GM19238 (cell line): Measurements from ENCODE around the gene CDK19.
"Not testable (repeated sequence)": the region's sequence is repeated elsewhere in the genome, so short reads cannot be mapped to it uniquely, and the experiment has no call there.

Experiments
- DNase-seq: peaks from one replicate; pipeline ENCODE4 v3.0.0; 2011; ENCODE audit warnings: low spot score; ENCODE audit not compliant: insufficient read length

The CDK19 gene

DNA sequence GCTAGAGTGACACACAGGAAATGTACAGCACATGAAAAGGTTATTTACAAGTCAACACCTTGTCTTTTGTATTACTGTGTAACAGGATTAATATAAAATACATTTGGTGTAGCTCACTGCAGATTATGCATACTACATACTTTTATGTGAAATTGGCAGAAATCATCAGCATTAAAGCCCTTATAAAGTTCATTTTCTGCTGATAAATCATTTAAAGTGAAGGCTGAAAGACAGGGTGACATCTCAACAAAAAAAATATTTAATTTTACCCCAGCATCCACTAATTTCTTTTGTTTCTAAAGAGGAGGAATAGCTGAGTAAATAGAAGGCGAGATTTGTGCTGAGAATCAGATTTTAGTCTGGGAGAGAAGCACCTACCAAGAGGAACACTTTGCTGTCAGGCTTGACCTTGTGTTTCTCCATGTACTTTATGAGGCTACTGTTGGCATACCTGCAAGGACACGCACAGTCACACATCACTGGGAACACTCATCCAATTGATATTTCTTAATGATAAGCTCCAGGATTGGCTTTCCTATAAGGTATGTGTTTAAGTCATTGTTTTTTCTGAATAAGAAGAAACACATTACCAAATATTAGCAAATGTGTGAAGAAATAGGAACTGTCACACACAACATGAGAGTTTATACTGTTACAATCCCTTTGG lies 192.2 kb downstream of the CDK19 start:
- DNase-seq: no peak

DNA sequence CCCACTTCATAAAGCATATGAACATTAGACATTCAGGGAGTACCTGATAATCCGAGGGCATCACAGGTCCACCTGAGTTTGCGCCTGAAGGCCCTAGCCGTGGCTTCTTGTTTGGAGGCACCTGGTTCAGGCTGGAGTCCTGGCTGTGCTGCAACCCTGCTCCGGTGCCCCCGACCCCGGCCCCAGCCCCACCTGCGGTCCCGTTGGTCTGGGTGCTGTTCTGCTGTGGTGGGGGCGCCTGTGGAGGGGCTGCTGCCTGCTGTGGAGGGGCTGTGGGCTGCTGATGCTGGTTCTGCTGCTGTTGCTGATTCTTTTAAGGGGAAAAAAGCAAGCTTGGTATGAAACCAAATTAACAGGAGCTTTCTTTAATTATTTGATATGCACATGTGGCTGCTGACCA lies 194.2 kb downstream of the CDK19 start:
- DNase-seq: no peak

DNA sequence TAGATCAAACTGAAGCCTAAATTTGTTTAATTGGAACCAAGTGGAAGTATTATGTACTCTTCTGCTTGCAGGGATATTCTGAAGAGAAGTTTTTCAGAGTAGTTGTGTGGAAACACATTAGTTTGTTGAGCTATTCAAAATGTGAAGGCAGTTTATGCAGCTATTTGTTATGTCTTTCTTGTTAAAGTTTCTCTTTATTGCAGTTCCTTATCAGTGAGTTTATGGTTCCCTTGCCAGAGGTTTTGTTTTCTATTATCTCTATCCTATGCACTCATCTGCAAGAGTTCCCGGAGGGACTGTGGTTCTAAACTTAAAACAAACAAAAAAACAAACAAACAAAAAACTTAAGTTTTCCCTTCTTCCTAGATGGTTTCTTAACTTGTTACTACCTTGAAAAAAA lies 195.2 kb downstream of the CDK19 start:
- no peak for DNase-seq

DNA sequence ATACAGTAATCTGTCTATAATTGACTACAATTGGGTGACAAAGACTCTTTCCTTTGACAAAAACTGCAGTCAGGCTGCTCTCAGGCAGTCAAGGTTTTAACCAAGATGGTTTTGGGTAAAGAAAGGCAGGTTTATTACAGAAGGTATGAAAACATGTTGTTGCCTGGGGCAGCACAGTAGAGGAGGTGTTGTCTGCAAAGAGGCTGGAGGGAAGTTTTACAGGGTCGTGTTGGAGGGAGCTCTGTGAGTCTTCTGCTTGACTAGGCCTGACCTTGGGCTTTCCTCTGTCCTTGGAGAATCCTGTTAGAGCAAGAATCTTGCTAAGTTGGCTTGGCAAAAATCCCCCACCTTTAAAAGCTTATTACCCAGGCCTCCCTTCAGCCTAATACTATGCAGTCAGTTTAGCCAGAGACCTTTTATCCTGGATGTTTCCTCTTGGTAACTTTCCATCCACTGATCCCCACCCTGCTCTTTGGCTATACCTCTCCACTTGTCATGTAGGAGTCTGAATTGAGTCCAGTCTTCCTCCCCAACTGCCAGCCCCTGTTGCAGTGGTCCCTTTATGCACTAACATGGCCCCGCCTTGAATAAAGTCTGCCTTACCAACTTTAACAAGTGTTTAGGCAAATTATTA lies 195.9 kb downstream of the CDK19 start:
- no peak for DNase-seq

DNA sequence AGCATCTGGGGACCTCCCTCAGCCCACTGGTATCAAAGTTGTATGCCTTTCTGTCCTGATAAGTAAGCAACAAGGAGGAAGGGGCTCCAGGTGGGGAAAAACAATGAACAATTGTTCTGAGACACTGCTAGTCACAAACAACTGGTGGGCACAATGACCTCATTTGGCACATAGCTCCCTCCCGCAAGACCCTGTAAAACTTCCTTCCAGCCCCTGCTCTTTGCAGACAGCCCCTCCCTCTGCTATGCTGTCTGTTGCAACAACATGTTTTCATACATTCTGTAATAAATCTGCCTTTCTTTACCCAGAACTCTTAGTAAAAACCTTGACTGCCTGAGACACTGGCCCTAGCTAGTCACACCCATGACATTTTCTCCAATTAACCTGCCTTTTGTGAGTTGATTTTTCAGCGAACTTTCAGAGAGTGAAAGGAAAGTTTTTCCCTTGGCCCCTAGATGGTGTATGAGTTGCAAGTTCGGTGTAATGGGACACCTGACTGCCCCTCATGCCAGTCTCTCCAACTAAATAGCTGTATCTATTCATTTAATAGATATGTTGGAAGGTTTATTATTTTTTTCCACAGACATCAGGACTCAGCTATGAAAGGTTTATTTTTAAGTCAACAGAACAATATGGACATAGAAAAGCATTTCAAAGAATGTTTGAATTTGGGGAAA lies 196.5 kb downstream of the CDK19 start:
- no peak for DNase-seq

DNA sequence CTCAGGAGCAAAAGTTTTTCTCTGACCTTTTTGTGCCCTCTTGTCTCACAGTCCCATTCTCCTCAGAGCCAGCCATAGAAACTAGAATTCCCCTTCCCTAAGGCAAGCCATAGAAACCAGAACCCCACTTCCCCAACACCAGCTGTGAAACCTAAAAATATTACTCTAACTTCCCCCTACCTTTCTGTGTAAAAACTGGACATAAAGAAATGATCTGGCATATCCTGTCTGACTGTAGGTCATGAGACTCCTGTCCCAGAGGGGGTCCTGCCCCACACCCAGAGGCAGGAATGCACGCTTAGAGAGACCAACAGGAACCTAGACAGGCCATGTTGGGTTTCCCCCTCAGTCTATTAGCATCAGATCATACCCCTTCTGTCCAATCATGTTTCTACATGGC lies 198.2 kb downstream of the CDK19 start:
- peak; percentile 17 for DNase-seq

DNA sequence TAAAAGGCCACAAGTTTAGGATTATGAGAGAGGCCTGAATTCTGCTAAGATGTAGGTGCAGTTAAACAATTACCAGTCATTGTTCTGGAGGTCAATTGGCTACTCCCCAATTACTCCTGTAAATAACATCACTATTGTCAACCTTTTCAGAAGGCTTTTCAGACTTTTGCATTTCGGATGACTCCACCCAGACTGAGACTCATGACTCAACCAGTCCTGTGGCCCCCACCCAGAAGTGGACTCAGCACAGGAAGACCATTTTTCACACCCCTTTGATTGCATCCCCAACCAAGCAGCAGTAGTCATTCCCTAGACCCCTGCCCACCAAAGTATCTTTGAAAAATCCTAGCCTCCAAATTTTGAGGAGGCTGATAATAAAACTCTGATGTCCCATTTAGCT lies 199.5 kb downstream of the CDK19 start:
- no peak for DNase-seq

DNA sequence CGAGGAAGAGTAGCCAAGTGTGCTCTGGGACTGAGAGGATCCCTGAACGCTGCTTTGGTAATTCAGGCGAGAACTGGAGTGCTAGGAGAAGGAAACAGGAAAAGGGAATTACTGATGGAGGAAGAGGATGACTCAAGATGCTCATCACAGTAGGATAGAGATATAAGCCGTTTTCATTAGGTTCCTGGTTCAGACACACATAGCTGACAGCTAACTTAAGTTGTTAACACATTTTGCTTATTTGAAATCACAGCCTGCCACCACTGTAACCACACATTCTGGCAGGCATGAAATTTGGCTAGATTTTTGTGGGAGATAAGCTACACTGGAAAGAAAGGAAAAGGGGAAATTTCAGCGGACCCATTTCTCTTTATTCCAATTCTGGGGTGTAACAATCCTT lies 200.7 kb downstream of the CDK19 start:
- no peak for DNase-seq

DNA sequence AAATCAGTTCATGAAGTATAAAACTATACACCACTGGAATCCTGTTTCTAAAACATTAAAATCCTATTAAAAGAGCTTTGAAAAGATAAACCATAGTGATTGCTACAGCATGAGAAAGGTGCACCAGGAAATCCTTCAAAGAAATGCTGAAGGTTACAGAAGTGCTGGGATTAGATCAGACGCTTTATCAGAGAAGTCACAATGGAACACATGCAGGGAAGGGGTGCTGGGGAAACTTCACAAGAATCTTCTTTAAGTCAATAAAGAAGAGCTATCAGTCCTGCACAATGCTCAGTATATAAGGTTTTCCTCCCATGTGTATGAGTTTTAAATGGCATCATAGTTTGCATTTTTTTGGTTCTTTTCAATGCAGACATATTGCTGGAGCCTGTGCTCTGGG lies 201.2 kb downstream of the CDK19 start:
- no peak for DNase-seq

DNA sequence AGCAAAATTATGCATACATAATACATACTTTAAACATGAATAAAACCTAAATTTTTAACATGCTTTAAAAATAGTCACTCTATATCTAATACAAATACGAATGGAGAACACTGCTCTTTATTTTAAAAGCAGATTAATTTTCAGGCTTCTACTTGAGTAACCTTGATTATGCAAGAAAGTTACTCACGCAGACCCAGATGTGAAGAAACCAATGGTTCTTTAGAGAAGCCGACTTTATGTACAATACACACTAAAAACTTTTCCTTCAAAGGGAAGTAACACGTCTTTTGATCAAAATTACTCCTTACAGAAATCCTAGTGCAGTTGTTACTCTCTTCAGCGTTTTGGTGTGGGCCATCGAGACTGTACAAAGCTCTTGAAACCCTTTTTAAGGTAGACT lies 201.9 kb downstream of the CDK19 start:
- DNase-seq: no peak

DNA sequence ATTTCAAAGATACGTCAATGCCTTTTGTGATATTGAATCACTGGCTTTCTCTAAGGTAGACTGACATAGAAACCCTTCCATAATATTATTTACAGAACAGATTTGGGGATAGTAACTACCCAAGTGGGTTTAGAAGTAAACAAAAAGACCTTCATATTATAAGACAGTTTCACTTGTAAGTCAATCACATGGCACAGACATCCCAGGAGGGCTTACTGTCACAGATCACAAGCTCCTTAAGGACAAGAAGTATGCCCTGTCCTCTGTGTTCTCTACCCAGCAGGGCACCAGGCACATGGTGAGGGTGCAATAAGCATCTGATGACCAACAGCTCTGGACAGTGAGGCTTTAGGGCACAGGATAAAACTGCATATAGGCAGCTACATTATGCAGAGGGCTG lies 203.0 kb downstream of the CDK19 start:
- DNase-seq: no peak

DNA sequence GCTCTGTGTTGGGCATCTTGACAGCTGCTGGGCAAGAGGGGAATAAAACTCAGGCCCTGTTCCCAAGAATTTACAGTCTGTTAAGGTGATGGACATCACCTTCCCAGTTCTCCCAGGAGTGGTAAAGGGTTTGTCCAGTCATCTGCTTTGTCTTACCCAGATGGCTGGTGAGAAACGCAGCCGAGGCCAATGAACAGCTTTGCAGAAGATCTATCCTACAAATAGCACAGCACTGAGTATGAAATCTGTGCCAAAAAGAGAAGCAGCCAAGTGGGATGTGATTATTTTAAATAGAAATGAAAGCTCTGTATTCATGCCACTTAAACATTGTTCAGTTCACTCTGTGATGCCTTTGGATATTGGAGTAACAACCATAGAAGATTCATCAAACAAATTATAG lies 206.2 kb downstream of the CDK19 start:
- no peak for DNase-seq

DNA sequence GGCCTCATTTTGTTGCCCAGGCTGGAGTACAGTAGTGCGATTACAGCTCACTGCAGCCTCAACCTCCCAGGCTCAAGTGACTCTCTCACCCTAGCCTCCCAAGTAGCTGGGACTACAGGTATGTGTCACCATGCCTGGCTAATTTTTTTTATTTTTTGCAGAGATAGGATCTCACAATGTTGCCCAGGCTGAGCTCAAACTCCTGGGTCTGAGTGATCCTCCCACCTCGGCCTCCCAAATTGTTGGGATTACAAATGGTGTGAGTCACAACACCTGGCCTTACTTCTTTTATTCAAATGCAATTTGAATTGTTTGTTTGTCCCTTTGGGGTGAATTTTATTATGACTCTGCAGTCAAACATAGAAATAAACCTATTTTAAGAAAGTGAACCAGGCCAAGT lies 207.1 kb downstream of the CDK19 start:
- no peak for DNase-seq

DNA sequence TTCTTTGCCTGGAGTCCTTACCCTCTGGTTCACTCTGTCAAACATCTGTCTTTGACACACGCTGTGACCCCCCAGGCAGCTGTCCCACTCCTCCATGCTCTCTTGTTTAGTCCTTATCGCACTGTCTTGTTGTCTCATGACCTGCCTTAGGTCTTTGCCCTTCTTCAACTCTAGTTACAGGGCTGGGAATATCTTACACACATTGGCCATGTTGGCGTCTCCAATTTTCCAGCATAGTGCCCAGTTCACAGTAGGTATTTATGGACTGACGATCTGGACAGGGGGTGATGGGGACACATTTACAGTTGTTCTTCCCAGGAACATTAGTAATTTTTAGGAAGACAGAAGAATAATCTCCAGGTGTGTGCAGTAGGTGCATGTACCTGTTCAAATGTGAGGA lies 209.1 kb downstream of the CDK19 start:
- DNase-seq: no peak

DNA sequence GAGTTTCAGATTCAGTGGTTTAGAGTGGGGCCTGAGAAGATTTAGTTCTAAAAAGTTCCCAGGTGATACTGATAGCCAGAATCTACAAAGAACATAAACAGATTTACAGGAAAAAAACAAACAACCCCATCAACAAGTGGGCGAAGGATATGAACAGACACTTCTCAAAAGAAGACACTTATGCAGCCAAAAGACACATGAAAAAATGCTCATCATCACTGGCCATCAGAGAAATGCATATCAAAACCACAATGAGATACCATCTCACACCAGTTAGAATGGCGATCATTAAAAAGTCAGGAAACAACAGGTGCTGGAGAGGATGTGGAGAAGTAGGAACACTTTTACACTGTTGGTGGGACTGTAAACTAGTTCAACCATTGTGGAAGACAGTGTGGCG lies 214.6 kb downstream of the CDK19 start:
- not testable (repeated sequence) for DNase-seq

DNA sequence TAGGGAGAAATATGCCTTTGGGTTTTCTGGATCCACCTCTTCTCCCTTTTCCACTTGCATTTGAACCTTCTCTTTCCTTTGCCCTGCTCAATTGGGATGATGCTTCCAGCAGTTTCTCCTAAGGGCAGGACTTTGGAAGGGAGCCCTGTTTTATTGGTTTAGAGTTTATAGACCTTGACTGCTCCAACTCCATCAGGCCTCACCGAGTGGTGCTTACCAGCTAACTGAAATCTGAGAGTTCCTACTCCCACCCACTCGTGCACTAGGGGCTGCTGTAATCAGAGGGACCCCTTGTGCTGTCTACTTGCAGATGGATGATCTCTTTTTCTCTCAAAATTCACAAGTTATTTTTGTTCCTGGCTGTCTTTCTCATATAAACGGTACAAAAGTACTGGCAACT lies 217.5 kb downstream of the CDK19 start:
- DNase-seq: no peak

DNA sequence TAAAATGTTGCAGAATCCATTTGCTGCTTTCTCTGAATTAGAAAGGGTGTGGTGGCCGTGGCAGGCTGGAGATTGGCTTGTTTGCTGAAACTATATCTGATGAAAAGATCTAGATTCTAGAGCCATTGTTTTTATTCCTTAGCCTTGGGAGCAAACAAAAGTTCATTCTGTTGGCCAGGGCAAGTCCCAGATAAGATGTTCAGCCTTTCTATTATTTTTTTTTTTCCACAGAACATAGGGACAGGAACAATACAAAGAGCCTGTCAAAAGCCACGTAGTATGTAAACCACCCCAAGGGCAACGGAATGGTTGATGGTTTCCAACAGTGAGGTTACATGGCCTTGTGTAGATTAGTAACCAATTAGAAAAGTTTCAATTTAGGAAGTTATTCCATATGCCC lies 218.9 kb downstream of the CDK19 start:
- no peak for DNase-seq

DNA sequence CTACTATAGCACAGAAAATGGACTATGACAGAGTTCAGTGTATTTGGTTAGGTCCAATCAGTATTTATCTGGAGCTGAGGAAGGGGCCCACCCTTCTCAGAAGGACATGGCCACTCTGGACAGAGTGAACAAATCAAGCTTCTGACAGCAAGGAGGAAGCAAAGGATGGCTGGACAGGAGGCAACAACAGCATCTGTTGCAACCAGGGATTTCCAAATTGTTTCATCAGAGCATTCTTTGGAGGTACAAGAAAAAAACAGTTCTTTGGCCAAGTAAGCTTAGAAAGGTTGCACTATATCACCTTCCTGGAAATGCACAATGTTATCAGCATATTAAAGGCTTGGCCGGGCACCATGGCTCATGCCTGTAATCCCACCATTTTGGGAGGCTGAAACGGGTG lies 220.2 kb downstream of the CDK19 start:
- no peak for DNase-seq

DNA sequence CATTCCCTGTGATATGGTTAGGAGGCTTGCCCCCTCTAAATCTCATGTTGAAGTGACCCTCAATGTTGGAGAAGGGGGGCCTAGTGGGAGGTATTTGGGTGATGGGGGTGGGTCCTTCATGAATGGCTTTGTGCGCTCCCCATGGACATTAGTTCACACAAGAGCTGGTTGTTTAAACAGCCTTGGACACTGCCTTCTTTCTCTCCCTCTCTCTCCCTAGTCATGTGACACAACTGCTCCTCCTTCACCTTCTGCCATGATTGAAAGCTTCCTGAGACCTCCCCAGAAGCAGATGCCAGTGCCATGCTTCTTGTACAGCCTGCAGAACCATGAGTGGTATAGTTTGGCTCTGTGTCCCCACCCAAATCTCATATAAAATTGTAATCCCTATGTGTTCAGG lies 221.6 kb downstream of the CDK19 start:
- DNase-seq: no peak

DNA sequence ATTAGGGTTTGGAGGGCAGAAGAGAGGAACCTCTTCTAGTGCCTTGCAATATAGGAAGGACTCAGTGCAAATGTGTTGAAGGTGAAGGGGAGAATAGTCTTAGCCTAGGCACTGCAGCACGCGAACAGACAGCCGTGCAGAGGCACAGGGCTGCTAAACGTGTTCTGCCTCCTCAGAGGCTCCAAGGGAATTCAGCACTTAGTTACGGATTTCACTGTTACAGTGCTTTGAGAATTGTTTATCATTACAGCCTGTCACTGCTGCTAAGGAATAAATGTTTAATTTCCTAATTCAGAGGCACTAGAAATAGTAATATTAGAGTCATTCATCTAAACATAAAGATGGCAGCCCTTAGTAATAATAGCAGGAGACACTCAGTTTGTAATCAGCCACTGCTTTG lies 222.5 kb downstream of the CDK19 start:
- DNase-seq: no peak

DNA sequence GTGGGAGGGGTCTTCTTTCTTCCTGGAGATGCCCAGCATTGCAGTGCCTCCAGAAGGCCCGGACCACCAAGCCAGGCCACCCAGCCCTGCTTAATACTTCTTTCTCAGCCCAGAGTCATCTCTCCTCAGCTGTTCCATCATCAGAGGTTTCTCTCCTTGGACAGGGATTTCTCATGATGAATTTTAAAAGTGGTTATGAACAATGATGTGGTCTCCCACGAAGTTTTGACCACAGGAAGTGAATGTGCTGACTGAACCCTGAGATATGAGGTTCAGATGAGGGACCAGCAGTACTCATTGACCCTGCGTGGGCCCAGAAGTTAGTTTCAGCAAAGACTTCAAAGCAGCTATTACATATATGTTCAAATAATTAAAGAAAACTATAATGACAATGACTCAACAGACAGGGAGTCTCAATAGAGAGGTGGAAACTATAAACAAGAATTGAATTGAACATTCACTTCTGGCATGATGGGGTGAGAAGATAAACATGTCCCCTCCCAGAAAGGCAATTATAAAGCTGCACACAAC lies 224.4 kb downstream of the CDK19 start:
- no peak for DNase-seq

DNA sequence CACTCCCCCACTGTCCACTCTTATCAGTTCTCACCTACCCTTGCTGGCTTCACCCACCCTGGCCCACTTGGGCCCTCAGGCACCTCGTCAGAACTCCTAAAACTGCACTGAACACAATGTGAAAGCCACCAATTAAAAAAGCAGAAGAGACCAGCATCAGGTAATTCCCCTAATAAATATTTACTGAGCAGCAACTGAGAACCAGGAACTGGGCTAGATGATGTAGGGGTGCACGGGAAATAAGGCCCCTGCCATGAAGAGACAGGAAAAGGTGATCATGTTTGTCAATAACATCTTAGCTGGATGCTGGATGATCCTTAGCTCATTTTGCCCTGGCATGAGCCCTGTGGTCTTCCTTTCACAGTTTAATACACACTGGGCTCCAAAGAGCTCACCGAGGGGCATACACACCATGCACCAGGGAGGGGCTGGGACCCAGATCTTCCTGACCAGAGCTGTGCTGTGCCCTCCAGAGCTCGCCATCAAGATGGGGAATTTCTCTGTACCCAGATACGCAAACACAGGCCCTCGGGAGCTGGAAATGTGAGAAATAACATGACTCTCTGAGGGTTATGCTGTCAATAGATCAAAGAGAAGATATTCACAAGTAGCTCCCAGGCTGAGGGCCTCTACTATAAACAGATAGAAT lies 225.3 kb downstream of the CDK19 start:
- peak; percentile 29 for DNase-seq
